ENCODE results near the gene FOXI3.

FOXI3 gene

DNA sequence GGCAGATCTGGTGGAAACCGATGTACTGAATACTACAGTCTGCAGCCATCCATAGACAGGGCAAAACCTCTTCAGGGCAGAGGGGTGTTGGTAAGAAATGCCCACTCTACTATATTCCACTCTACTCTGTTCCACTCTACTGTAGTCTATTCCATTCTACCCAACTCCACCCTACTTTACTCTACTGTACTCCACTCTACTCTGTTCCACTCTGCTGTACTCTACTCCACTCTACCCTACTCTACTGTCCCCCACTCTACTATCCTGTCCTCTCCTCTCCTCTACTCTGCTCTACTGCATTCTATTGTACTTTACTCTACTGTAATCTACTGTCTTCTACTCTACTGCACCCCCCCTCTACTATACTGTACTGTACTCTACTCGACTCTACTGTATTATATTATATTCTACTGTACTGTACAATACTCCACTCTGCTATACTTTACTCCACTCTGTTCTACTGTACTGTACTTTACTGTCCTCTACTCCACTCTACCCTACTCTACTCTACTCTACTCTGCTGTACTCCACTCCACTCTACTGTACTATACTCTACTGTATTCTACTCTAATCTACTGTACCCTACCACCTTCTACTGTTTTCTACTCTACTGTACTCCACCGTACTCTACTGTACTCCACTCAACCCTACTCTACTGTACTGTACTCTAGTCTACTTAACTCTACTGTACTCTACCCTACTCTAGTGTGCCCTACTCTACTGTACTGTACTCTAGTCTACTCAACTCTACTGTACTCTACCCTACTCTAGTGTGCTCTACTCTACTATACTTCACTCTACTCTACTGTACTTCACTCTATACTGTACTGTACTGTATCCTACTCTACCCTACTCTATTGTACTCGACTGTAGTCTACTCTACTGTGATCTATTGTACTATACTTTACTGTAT is 17.0 kb upstream of the FOXI3 start:
- Histone ChIP-seq H3K9ac (ENCODE audit: low read depth, low read length) (no peak overlapping the region), H3K9me3 (ENCODE audit: control insufficient read depth, insufficient read depth, low read length) (no peaks in the 10 kb centered on the region), H3K36me3 (ENCODE audit: control insufficient read depth, insufficient read depth, low read length) (no peaks in the 10 kb centered on the region), H3K27ac (ENCODE audit: low read depth, low read length) (no peak overlapping the region), H3K4me3 (ENCODE audit: low read depth, low read length) (no peak overlapping the region), H3K4me1 (ENCODE audit: control insufficient read depth, insufficient read depth, low read length) (peaks cover 25% of the 10 kb centered on the region), H3K27me3 (ENCODE audit: control insufficient read depth, insufficient read depth, low read length) (no peaks in the 10 kb centered on the region)

DNA sequence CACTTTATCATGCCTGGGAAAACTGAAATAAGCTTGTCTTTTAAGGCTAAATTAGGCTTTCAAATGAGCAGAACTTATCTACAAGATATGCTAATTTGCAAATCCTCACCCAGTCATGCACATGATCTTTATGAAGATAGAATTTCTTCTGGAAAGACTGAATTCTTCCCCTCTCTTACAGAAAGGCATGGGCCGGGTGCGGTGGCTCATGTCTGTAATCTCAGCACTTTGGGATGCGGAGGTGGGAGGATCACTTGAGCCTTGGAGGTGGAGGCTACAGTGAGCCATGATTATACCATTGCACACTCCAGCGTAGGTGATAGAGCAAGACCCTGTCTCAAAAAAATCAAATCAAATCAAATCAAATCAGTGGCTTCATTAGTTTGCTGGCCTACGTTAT is 11.7 kb upstream of the FOXI3 start:
- Histone ChIP-seq H3K27me3 (ENCODE audit: control insufficient read depth, insufficient read depth, low read length) (no peaks in the 10 kb centered on the region), H3K9ac (ENCODE audit: low read depth, low read length) (no peak overlapping the region), H3K4me3 (ENCODE audit: low read depth, low read length) (no peak overlapping the region), H3K9me3 (ENCODE audit: control insufficient read depth, insufficient read depth, low read length) (no peaks in the 10 kb centered on the region), H3K36me3 (ENCODE audit: control insufficient read depth, insufficient read depth, low read length) (no peaks in the 10 kb centered on the region), H3K27ac (ENCODE audit: low read depth, low read length) (no peak overlapping the region), H3K4me1 (ENCODE audit: control insufficient read depth, insufficient read depth, low read length) (peaks cover 6% of the 10 kb centered on the region)

- H3K9me3 ChIP-seq (ENCODE audit: control insufficient read depth, insufficient read depth, low read length): no peaks in the 10 kb centered on the region
- H3K36me3 ChIP-seq (ENCODE audit: control insufficient read depth, insufficient read depth, low read length): no peaks in the 10 kb centered on the region
- peaks cover 3% of the 10 kb centered on the region; the same call in 1 of the 2 replicates for H3K4me1 ChIP-seq (ENCODE audit: control insufficient read depth, insufficient read depth, low read length)
- no peak overlapping the region for H3K9ac ChIP-seq (ENCODE audit: low read depth, low read length)
- no peak overlapping the region for H3K4me3 ChIP-seq (ENCODE audit: low read depth, low read length)
- peaks cover 7% of the 10 kb centered on the region for H3K27me3 ChIP-seq (ENCODE audit: control insufficient read depth, insufficient read depth, low read length)
- H3K27ac ChIP-seq (ENCODE audit: low read depth, low read length): no peak overlapping the region
Measured at GRCh38 chr2:88458633-88459032, 6.1 kb upstream of the FOXI3 start.

DNA sequence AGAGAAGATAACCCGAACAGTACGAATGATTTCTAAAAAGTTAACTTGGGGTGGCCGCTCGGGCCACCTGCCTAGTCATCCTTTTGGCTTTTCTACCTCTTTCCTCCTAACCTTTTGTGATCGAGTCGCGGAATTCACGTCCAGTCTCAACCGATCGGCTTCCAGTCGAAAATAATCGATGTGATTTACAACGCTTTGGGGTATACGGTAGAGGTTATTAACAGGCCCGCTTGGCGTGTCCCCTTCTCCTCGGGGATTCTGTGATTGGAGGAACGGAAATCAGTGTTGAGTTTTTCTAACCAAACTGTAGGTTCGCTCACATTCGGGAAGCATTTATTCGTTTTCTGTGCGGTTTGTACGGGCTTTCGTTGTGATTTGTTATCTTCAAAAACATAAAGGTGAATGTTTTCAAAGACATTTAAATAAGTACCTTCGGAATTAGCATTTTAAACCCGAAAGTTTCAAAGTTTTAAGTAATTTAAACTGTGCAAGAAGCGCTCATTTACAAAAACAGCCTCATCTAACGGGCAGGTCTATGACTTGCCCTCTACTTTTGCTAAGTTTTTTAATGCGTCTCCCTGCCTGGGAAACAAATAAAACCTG is 588 bp upstream of the FOXI3 start:
- Histone ChIP-seq H3K9ac (ENCODE audit: low read depth, low read length) (0 out of 2 replicates have a peak overlapping the region, but pooled peaks have one; percentile 19), H3K27ac (ENCODE audit: low read depth, low read length) (no peak overlapping the region), H3K9me3 (ENCODE audit: control insufficient read depth, insufficient read depth, low read length) (no peaks in the 10 kb centered on the region), H3K27me3 (ENCODE audit: control insufficient read depth, insufficient read depth, low read length) (peaks cover 30% of the 10 kb centered on the region), H3K4me3 (ENCODE audit: low read depth, low read length) (peak overlapping the region; percentile 64), H3K4me1 (ENCODE audit: control insufficient read depth, insufficient read depth, low read length) (peaks cover 12% of the 10 kb centered on the region; the same call in 1 of the 2 replicates), H3K36me3 (ENCODE audit: control insufficient read depth, insufficient read depth, low read length) (peaks cover 10% of the 10 kb centered on the region)

DNA sequence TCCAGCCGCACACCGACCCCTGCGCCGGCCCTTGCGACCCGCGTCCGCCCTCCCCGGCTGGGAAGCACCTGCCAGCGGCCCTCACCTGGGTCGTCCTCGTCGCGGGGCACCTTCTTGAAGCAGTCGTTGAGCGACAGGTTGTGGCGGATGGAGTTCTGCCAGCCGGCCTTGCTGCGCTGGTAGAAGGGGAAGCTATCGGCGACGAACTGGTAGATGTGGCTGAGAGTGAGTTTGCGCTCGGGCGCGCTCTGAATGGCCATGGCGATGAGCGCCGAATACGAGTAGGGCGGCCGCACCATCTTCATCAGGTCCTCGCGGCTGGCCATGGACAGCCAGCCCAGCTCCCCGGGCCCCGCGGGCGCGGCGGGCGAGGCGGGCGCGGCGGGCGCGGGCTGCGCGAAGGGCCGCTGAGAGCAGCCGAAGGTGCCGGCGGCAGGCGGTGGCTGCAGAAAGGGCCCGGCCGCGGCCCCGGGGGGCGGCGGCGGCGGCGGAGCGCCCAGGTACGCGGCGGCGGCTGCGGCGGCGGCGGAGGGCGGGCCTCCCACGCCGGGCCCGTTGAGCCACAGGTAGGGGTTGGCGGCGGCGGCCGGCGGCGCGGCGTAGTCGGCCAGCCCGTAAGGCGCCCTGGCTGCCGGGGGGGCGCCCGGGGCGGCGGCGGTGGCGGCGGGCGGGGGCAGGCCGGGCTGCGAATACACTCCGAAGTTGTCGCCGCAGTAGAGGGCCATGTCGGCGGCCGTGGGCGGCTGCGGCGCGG is 505 bp downstream of the FOXI3 start:
- Histone ChIP-seq H3K27me3 (ENCODE audit: control insufficient read depth, insufficient read depth, low read length) (peaks cover 30% of the 10 kb centered on the region), H3K9ac (ENCODE audit: low read depth, low read length) (peak overlapping the region; percentile 20; the same call in 1 of the 2 replicates), H3K4me3 (ENCODE audit: low read depth, low read length) (peak overlapping the region; percentile 72), H3K36me3 (ENCODE audit: control insufficient read depth, insufficient read depth, low read length) (peaks cover 19% of the 10 kb centered on the region), H3K9me3 (ENCODE audit: control insufficient read depth, insufficient read depth, low read length) (no peaks in the 10 kb centered on the region), H3K4me1 (ENCODE audit: control insufficient read depth, insufficient read depth, low read length) (peaks cover 12% of the 10 kb centered on the region; the same call in 1 of the 2 replicates), H3K27ac (ENCODE audit: low read depth, low read length) (no peak overlapping the region)

DNA sequence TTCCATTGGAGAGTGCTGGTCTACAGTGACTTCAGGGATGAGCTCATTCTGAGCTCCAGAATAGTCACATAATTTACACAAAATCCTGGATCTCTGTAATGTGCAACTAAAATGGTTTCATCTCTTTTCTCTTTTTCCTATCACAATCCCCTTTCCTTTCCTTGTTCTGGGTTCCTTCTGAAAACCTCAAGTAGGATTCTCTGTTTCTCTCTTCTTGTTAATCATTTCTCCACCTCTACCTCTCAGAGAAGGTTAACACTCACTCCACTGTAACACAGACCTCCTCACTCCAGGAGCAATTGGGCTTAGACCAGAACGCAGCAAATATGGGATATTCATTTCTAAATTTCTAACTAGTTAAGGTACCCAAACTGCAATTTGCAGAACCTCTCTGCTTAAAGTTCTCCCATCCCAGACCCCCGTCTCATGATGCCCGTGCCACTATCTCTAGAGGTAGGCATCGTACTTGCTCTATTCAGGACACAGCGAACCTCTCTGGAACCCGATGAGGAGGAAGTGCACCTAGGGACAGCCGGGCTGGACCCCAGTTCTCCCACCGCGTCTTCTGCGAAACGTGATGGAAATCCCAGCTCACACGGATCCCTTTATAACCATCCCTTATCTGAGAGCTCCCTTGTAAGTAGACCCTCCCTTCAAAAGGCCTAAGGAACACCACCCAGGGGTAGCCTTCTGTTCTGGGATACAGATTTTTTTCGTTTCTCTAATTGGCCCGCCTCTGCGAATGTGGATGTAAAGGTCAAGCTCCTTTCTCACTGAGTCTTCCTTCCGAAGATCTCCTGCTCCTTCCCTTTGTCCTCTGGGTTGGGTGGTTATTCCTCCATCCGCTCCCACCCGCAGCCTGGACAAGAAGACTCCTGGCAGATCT is 1.3 kb downstream of the FOXI3 start:
- Histone ChIP-seq H3K27ac (ENCODE audit: low read depth, low read length) (no peak overlapping the region), H3K27me3 (ENCODE audit: control insufficient read depth, insufficient read depth, low read length) (peaks cover 30% of the 10 kb centered on the region), H3K9me3 (ENCODE audit: control insufficient read depth, insufficient read depth, low read length) (no peaks in the 10 kb centered on the region), H3K4me3 (ENCODE audit: low read depth, low read length) (peak overlapping the region; percentile 72), H3K9ac (ENCODE audit: low read depth, low read length) (peak overlapping the region; percentile 20), H3K4me1 (ENCODE audit: control insufficient read depth, insufficient read depth, low read length) (peaks cover 12% of the 10 kb centered on the region; the same call in 1 of the 2 replicates), H3K36me3 (ENCODE audit: control insufficient read depth, insufficient read depth, low read length) (peaks cover 23% of the 10 kb centered on the region)

DNA sequence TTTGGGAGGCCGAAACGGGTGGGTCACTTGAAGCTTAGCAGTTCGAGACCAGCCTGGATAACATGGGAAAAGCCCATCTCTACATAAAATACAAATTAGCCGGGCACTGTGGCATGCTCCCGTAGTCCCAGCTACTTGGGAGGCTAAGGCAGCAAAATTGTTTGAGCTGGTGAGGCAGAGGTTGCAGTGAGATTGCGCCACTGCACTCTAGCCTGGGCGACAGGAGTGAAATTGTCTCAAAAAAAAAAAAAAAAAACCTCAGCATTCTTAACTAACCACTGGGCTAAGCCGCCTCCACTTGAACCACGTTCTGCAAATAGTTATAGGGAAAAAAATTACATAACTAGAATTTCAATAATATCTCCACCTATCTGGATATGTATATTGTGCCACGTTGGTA is 2.3 kb downstream of the FOXI3 start:
- H3K27me3 ChIP-seq (ENCODE audit: control insufficient read depth, insufficient read depth, low read length): peaks cover 30% of the 10 kb centered on the region
- no peak overlapping the region for H3K27ac ChIP-seq (ENCODE audit: low read depth, low read length)
- H3K9ac ChIP-seq (ENCODE audit: low read depth, low read length): no peak overlapping the region
- H3K36me3 ChIP-seq (ENCODE audit: control insufficient read depth, insufficient read depth, low read length): peaks cover 27% of the 10 kb centered on the region
- H3K4me3 ChIP-seq (ENCODE audit: low read depth, low read length): peak overlapping the region; percentile 72
- H3K4me1 ChIP-seq (ENCODE audit: control insufficient read depth, insufficient read depth, low read length): peaks cover 12% of the 10 kb centered on the region; the same call in 1 of the 2 replicates
- no peaks in the 10 kb centered on the region for H3K9me3 ChIP-seq (ENCODE audit: control insufficient read depth, insufficient read depth, low read length)

- H3K9ac ChIP-seq (ENCODE audit: low read depth, low read length): no peak overlapping the region
- H3K9me3 ChIP-seq (ENCODE audit: control insufficient read depth, insufficient read depth, low read length): no peaks in the 10 kb centered on the region
- H3K27ac ChIP-seq (ENCODE audit: low read depth, low read length): no peak overlapping the region
- H3K36me3 ChIP-seq (ENCODE audit: control insufficient read depth, insufficient read depth, low read length): peaks cover 27% of the 10 kb centered on the region
- H3K4me3 ChIP-seq (ENCODE audit: low read depth, low read length): no peak overlapping the region
- H3K27me3 ChIP-seq (ENCODE audit: control insufficient read depth, insufficient read depth, low read length): peaks cover 19% of the 10 kb centered on the region
- H3K4me1 ChIP-seq (ENCODE audit: control insufficient read depth, insufficient read depth, low read length): peaks cover 18% of the 10 kb centered on the region
Measured at GRCh38 chr2:88448248-88448647, 4.2 kb downstream of the FOXI3 start.

DNA sequence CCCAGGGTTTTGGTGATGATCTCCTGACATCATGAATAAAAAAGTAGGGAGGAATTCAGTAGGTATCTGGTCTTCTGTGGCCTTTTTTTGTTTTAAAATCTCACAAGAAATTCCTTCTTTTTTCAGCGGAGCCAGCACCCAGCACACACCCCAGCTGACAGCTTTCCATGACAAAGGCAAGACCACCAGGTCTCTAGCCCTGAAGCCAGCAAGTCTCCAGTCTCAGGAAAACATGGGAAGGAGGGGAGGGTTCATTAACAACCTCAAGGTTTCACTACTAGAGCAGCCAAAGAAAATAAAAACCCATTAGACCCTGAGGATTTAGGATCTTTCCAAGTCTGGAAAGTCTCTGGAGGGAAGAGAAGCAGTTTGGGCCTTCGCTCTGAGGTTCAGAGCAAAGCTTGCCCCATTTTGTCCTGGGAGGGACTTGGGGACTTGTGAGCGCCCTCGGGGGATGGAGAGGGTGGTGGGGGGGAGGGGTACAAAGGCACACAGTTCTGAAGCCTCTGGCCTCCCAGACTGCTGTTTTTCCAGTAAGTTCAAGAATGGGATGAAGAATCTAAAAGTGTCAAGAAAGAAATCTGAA is 9.0 kb downstream of the FOXI3 start:
- H3K4me3 ChIP-seq (ENCODE audit: low read depth, low read length): peak overlapping the region; percentile 28
- peaks cover 3% of the 10 kb centered on the region; the same call in 1 of the 2 replicates for H3K27me3 ChIP-seq (ENCODE audit: control insufficient read depth, insufficient read depth, low read length)
- H3K36me3 ChIP-seq (ENCODE audit: control insufficient read depth, insufficient read depth, low read length): peaks cover 21% of the 10 kb centered on the region
- H3K9me3 ChIP-seq (ENCODE audit: control insufficient read depth, insufficient read depth, low read length): no peaks in the 10 kb centered on the region
- H3K9ac ChIP-seq (ENCODE audit: low read depth, low read length): no peak overlapping the region
- peaks cover 34% of the 10 kb centered on the region for H3K4me1 ChIP-seq (ENCODE audit: control insufficient read depth, insufficient read depth, low read length)
- peak overlapping the region; percentile 91 for H3K27ac ChIP-seq (ENCODE audit: low read depth, low read length)

- Histone ChIP-seq H3K9me3 (ENCODE audit: control insufficient read depth, insufficient read depth, low read length) (no peaks in the 10 kb centered on the region), H3K9ac (ENCODE audit: low read depth, low read length) (no peak overlapping the region), H3K27me3 (ENCODE audit: control insufficient read depth, insufficient read depth, low read length) (peaks cover 3% of the 10 kb centered on the region; the same call in 1 of the 2 replicates), H3K27ac (ENCODE audit: low read depth, low read length) (peak overlapping the region; percentile 91), H3K4me3 (ENCODE audit: low read depth, low read length) (no peak overlapping the region), H3K36me3 (ENCODE audit: control insufficient read depth, insufficient read depth, low read length) (peaks cover 11% of the 10 kb centered on the region), H3K4me1 (ENCODE audit: control insufficient read depth, insufficient read depth, low read length) (peaks cover 34% of the 10 kb centered on the region)
Measured at GRCh38 chr2:88442473-88442872, 10.0 kb downstream of the FOXI3 start.

Data from HUES48 (cell line).